ENCODE data around the gene TMEM151B.
"Not testable (repeated sequence)": the region's sequence is repeated elsewhere in the genome, so short reads cannot be mapped to it uniquely, and the experiment has no call there.

Gene TMEM151B

GRCh38 chr6:44269921-44270525 lies at the start of gene TMEM151B:
Gene TMEM151B (plus strand): TSS chr6:44270450. CDS start chr6:44270743, 293 bp downstream.
- DNase-seq (ENCODE audit: low spot score) = no peak

DNA sequence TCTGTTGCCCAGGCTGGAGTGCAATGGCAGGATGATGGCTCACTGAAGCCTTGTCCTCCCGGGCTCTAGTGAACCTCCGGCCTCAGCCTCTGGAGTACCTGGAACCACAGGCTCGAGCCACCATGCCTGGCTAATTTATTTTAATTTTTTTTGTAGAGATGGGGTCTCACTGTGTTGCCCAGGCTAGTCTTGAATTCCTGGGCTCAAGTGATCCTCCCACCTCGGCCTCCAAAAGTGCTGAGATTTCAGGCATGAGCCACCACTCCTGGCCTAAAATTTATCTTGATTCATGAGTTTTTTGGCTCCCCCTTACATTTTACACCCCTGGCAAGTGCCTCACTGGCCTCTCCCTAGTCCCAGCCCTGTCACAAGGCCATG lies 49.3 kb upstream of the TMEM151B start:
- no peak for DNase-seq (ENCODE audit: low spot score)

DNA sequence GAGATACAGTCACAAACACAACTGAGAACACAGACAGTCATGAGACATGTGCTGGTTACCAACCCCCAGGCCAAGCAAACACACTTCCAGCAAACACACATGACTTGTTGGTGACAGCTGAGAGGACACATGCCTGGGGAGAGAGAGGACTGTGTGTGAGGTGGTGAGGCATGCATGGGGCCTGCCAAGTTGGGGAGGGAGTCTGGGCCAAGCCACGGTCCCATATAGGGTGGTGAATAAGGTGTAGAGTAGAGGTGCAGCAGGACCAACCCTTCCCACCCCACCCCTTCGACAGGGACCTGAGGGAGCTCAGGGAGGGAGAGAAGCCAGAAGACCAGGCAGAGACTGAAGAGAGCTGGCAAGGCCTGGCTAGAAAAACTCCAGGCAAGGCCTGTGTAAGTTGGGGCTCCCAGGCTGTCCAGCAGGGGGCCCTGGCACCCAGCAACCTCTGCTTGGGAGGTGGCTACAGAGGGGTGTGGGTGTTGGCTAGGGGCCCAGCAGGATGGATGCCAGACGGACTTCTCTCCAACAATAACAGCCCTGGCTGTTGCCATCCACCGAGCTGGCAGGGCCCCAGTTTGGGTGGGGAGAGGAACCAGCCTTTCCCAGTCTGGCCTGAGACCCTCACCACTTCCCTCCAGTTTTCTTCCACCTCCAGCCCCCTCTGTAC lies 48.8 kb upstream of the TMEM151B start:
- DNase-seq (ENCODE audit: low spot score) = peak; percentile 94

DNA sequence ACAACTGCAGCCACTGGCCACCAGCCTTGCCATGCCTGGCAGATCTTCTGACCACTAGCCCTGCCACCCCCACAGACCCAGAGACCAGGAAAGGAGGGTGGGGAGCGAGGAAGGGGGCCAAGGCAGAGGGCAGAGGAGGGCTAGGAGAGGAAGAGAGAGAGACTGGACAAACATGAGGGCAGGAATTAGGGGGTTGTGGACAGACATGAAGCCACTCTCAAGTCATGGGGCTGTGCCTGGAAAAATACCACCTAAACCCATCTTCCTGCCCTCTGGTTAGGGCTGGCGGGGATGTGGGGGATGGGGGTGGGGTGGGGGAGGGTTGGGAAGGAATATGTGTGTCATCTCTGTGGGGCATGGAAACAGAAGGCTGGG lies 48.3 kb upstream of the TMEM151B start:
- no peak for DNase-seq (ENCODE audit: low spot score)

DNA sequence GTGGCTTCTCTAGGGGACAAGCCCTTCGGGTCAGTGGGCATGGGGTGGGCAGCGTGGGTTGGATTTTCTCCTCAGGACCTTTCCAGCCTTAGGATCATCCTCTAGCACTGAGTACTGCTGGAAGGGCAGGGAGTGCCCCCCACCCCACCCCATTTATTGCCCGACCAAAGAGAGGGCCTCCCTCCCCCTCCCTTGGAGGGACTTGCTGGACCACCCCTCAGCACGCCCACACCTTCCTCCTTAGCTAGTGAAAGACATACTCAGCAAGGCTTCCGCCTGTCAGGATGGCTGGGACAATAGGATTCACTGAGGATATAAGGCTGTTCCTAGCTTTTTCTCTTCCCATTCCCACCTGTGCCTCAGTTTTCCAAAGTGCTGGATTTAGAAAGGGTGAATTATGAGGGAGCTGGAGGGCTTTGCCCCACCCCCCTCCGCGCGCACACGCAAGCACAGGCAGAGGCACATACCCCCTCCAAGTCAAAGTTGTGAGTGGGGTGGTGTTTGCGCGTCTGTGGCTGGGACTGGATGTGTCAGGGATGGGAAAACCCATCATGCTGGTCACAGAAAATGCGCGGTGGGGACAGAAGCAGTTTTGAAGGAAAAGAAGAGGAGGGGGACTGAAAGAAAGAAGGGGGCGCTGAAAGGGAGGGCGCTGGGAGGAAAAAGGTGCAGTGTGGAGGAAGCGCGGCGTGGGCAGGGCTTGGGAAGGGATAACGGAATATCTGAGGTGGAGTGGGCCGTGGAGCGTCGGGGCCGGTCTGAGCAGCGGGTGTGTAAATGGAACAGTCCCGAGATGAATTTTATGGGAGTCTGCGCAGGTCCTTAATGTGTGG lies 47.5 kb upstream of the TMEM151B start:
- DNase-seq (ENCODE audit: low spot score) = no peak

- DNase-seq (ENCODE audit: low spot score) = peak; percentile 72
Observed at GRCh38 chr6:44223319-44224028, 46.8 kb upstream of the TMEM151B start, which contains the start of gene SLC29A1. Gene SLC29A1 (plus strand): TSS chr6:44223595. CDS start chr6:44227314, 3,719 bp downstream.

DNA sequence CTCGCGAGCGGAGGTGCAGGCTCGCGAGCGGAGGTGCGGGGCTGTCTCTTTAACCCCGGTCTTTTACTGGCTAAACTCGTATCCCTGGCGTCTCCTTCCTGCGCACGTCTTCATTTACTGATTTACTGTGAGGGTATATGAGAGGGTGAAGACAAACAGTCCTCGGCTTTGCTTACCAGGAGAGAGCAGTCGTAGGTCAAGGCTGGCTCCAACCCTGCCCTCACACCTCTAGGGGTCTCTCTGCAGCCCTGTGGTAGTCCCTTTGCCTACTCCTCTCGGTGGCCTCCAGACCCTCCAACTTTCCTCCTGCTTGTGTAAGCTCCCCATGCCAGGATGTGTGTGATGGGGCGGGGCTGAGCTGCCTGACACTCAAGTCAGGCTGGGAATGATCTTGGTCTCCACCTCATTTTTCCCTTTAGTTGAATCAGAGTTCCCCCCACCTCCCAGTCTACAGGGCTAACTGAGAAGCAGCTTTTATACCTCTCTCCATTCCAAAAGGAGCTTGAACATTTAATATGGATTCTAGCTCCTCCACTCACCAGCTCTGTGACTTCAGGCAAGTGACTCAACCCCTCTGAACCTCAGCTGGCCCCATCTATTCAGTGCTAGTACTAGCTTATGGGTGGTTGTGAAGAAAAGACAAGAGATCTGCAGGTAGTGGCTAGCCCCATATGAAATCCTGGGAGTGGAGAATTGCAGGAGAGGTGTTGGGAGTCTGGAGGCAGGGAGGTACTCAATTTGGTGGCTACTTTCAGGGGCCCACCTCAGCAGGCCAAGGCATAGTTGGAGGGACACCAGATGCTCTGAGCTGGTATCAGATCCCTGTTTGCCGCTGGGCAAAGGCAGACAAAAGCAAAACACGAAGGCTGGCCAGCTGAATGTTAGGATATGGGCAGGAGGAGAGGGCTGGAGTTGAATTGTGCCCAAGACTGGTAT lies 46.0 kb upstream of the TMEM151B start:
- DNase-seq (ENCODE audit: low spot score) = peak; percentile 53

DNA sequence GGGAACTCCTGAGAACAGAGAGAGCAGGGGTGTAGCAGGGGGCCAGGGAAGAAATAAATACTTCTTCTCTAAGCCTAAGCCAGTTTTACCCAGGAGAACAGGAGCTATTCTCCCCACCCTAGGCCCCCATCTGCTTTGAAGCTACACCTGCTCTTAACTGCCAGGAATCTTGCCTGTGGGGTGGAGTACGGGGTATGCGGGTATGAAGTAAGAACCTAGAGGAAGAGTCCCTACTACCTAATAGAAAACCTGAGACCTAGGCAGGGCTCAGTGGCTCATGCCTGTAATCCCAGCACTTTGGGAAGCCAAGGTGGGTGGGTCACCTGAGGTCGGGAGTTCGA lies 45.3 kb upstream of the TMEM151B start:
- no peak for DNase-seq (ENCODE audit: low spot score)

GRCh38 chr6:44225579-44226325 lies 44.5 kb upstream of the TMEM151B start:
- DNase-seq (ENCODE audit: low spot score) = peak; percentile 87

DNA sequence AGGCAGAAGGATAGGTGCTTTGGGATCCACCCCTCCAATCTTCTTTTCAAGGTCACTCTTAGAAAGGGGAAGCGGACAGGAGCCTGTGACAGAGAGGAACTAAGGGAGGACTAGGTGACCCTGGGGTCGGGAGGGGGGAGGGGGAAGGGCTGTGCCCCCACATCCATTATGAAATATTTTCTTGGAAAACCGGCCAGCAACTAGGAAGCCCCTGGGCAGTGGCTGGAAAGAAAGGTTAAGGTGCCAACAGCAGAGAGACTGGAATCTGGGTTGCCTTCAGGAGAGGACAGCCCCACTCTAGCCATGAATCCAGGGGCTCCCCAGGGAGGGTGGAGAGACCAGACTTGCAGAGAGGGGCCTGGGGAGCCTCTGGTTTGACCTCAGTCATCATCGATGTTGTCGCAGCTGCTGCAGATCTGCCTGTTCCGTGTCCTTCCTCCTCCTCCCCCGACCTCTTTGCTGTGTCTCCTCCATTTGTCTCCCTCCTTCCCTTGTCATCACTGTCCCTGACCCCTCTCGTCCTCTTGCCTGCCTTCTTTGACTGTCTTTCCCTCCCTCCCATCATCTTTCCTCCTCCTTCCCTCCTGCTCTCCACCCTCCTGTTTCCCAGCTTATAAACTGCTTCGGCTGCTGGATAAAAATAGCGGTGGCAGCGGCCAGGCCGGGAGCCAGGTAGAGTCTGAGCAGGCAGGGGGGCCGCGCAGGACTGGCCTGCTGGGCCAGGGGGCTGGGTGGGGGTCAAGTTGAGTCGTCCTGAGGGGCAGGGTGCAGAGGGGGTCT lies 43.7 kb upstream of the TMEM151B start:
- peak; percentile 24 for DNase-seq (ENCODE audit: low spot score)

GRCh38 chr6:44227148-44227793 lies 43.0 kb upstream of the TMEM151B start:
- DNase-seq (ENCODE audit: low spot score) = peak; percentile 46

- no peak for DNase-seq (ENCODE audit: low spot score)
Observed at GRCh38 chr6:44228031-44228430, 42.2 kb upstream of the TMEM151B start.

DNA sequence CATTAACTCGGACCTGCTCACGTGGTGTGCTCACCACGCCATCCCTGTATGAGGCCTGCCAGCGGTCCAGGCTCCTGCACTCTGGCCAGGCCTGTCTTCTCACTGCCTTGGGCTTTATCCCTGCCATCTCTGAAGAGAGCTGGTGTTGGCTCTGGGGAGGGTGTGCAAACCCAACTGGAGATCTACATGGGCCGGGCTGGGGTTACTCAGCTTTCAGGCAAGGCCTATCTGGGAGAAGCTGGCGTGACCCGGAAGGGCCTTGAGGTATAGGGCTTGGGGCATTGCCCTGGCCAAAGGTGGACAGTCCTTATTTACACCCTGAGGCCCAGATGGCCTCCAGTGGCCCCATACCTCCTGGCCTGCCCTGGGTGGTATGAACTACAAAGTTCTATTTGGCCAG lies 41.8 kb upstream of the TMEM151B start:
- no peak for DNase-seq (ENCODE audit: low spot score)

DNA sequence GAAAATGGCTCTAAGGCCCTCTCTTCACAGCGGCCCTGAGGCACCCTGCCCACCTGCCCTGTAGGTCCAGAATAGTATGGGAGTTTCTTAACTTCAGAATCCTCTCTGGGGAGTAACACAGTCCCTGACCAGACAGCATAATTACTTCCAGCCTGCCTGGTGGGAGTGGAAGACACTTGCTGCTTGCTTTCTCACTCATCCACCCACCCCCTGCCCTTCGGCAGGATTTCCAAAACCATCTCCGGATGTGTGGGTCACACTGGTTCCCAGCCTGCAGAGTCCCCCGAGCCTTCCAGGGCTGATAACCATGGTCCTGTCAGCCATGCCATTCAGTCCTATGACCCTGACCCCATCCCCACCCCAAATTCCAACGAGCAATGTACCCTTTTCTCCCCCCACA lies 41.4 kb upstream of the TMEM151B start:
- DNase-seq (ENCODE audit: low spot score) = no peak

DNA sequence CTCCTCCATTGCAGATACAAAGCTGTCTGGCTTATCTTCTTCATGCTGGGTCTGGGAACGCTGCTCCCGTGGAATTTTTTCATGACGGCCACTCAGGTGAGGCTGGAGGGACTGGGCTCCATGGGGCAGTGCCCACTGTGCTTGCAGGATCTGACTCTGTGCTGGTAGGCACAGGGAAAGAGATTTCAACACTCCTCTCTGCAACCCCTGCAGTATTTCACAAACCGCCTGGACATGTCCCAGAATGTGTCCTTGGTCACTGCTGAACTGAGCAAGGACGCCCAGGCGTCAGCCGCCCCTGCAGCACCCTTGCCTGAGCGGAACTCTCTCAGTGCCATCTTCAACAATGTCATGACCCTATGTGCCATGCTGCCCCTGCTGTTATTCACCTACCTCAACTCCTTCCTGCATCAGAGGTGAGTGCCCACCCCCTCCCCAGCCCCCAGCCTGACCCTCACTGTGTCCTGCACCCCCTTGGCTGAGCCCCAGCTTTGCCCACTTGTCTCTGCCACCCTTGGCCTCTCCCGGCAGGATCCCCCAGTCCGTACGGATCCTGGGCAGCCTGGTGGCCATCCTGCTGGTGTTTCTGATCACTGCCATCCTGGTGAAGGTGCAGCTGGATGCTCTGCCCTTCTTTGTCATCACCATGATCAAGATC lies 40.7 kb upstream of the TMEM151B start:
- DNase-seq (ENCODE audit: low spot score) = no peak

DNA sequence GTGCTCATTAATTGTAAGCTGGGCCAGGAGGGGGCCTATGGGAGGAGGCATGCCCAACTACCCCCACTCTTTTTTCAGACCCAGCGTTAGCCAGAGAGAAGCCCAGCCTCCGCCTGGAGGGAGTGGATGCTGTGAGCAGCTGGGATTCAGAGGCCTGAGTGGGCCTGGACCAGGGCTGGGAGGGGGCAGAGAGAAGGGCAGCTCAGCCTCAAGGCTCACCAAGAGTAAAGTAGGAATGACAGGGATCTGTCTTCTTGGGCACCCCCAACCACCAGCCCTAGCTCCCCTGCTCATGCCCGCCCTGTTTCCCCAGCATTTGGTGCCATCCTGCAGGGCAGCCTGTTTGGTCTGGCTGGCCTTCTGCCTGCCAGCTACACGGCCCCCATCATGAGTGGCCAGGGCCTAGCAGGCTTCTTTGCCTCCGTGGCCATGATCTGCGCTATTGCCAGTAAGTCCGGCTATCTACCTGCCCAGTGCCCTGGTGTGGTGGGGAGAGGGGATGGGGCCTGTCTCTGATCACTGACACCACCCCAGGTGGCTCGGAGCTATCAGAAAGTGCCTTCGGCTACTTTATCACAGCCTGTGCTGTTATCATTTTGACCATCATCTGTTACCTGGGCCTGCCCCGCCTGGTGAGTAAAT lies 40.1 kb upstream of the TMEM151B start:
- DNase-seq (ENCODE audit: low spot score) = no peak

- not testable (repeated sequence) for DNase-seq (ENCODE audit: low spot score)
Observed at GRCh38 chr6:44231426-44231825, 38.8 kb upstream of the TMEM151B start.

Measured in hematopoietic multipotent progenitor cell treated with erythropoietin and hydrocortisone succinate and interleukin-3 and kit ligand, for 15 days (in vitro differentiated cells).